ENCODE measurements around the gene KRTAP2-3. TPM values are rescaled to one million over a fixed set of nuclear protein-coding genes. Genes with fewer than 3 reads are reported as not detected.
"Not testable (repeated sequence)": the region's sequence is repeated elsewhere in the genome, so short reads cannot be mapped to it uniquely, and the experiment has no call there.

KRTAP2-3 gene
- total RNA-seq (not detected), polyA plus RNA-seq (not detected)
- long read RNA-seq, donor 1, result 0 reads
- long read RNA-seq, donor 2, result 0 reads
- long read RNA-seq, donor 3, result 0 reads
- long read RNA-seq, donor 4, result 0 reads
- long read RNA-seq, donor 5, result 0 reads
- long read RNA-seq, donor 6, result 0 reads
- long read RNA-seq, donor 7, result 0 reads
- long read RNA-seq, donor 8, result 0 reads
- long read RNA-seq, donor 9, result 0 reads
- long read RNA-seq, donor 10, result 0 reads

GRCh38 chr17:41060052-41060604 lies at the start of gene KRTAP2-3:
KRTAP2-3 (minus strand) TSS chr17:41060114; CDS start chr17:41060050, 64 bp downstream.
- Histone ChIP-seq H3K27me3 (no peaks in the 10 kb centered on the region), H3K27ac (no peak within 1 kb of the TSS), H3K9me3 (replicated peaks in 1 of 3) (no peaks in the 10 kb centered on the region), H3K4me3 (no peak within 1 kb of the TSS), H3K36me3 (replicated peaks in 1 of 2) (no peaks in the 10 kb centered on the region), H3K4me1 (replicated peaks in 1 of 2) (no peaks in the 10 kb centered on the region)
- TF ChIP-seq POLR2A (IDR thresholded peaks at IDR 0.05), result no peak
- no peak for TF ChIP-seq CTCF (IDR thresholded peaks at IDR 0.05)
- WGBS, 4 donors, result 57 to 69% (median 63%) methylated on average over 6 of the region's 6 CpGs
- intact Hi-C loops (cut with DNase I), result no loop called here
- no peak for DNase-seq

GRCh38 chr17:41108728-41109386 lies 48.9 kb upstream of the KRTAP2-3 start:
- H3K9me3 ChIP-seq (replicated peaks in 1 of 3); H3K4me3 ChIP-seq; H3K36me3 ChIP-seq (replicated peaks in 1 of 2); H3K4me1 ChIP-seq (replicated peaks in 1 of 2); intact Hi-C loops (cut with DNase I); H3K27ac ChIP-seq; H3K27me3 ChIP-seq; DNase-seq: not testable (repeated sequence)
- 0 to 61% (median 21%) methylated on average over 1 of the region's 1 CpG for whole genome bisulfite sequencing, 4 donors

- Histone ChIP-seq H3K36me3 (replicated peaks in 1 of 2) (no peaks in the 10 kb centered on the region), H3K27ac (no peak overlapping the region), H3K4me1 (replicated peaks in 1 of 2) (no peaks in the 10 kb centered on the region), H3K27me3 (no peaks in the 10 kb centered on the region), H3K4me3 (no peak overlapping the region), H3K9me3 (replicated peaks in 1 of 3) (peaks cover 0 to 1% (median 0%) of the 10 kb centered on the region in 3 donors)
- WGBS, 4 donors, result 29 to 40% (median 37%) methylated on average over 1 of the region's 1 CpG
- intact Hi-C loops (cut with DNase I), result no loop called here
- no peak for DNase-seq
- no peak for TF ChIP-seq POLR2A (IDR thresholded peaks at IDR 0.05)
- no peak for TF ChIP-seq CTCF (IDR thresholded peaks at IDR 0.05)
Observed at GRCh38 chr17:41107941-41108450, 48.1 kb upstream of the KRTAP2-3 start.

GRCh38 chr17:41105347-41105746 lies 45.4 kb upstream of the KRTAP2-3 start, which contains the start of gene KRTAP4-9:
KRTAP4-9 (plus strand) TSS chr17:41105389; CDS start chr17:41105389, 0 bp downstream.
- H3K4me1 ChIP-seq (replicated peaks in 1 of 2); intact Hi-C loops (cut with DNase I); H3K27ac ChIP-seq; H3K27me3 ChIP-seq; DNase-seq; H3K9me3 ChIP-seq (replicated peaks in 1 of 3); H3K36me3 ChIP-seq (replicated peaks in 1 of 2); H3K4me3 ChIP-seq: not testable (repeated sequence)
- WGBS, 4 donors, result 68 to 77% (median 76%) methylated on average over 5 to 10 of the region's 10 CpGs; no CpG with 5 or more reads in 1 of the 4 donors

GRCh38 chr17:41104386-41105038 lies 44.6 kb upstream of the KRTAP2-3 start:
- H3K4me1 ChIP-seq (replicated peaks in 1 of 2); H3K4me3 ChIP-seq; DNase-seq; H3K9me3 ChIP-seq (replicated peaks in 1 of 3); H3K27me3 ChIP-seq; H3K36me3 ChIP-seq (replicated peaks in 1 of 2); intact Hi-C loops (cut with DNase I); H3K27ac ChIP-seq: not testable (repeated sequence)
- 63 to 71% (median 69%) methylated on average over 2 of the region's 2 CpGs for WGBS, 4 donors
